ENCODE results near the gene FAP. TPM values are rescaled to one million over a fixed set of nuclear protein-coding genes. Genes with fewer than 3 reads are reported as not detected.

Gene FAP
- total RNA-seq, 2 experiments from 2014 or later = not detected

DNA sequence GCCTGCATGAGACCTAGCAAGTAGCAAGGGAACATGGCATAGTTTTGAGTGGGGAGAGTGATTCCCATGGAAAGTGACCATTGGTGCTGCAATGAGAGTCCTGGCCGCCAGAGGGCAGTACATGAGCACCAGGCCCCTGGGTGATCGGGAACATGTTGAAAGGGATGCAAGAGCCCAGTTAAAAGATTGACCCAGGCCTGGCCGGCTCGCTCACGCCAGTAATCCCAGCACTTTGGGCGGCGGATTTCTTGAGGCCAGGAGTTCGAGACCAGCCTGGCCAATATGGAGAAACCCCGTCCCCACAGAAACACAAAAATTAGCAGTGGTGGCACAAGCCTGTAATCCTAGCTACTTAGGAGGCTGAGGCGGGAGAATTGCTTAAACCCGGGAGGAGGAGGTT is 22.2 kb downstream of the FAP start:
- Mint-ChIP-seq H3K4me1 (no peaks in the 10 kb centered on the region), H3K36me3 (no peaks in the 10 kb centered on the region), H3K4me3 (no peak overlapping the region), H3K9me3 (no peaks in the 10 kb centered on the region), H3K27me3 (peaks cover 22% of the 10 kb centered on the region), H3K27ac (no peak overlapping the region)
- DNase-seq = peak; percentile 52

- Mint-ChIP-seq H3K27ac (no peak overlapping the region), H3K9me3 (no peaks in the 10 kb centered on the region), H3K4me3 (no peak overlapping the region), H3K36me3 (no peaks in the 10 kb centered on the region), H3K4me1 (no peaks in the 10 kb centered on the region), H3K27me3 (peaks cover 22% of the 10 kb centered on the region)
- no peak for DNase-seq
These were observed 22.9 kb downstream of the FAP start for GRCh38 chr2:162220368-162220767.

GRCh38 chr2:162219426-162219825 is 23.8 kb downstream of the FAP start:
- H3K27me3 Mint-ChIP-seq = peaks cover 18% of the 10 kb centered on the region
- no peak overlapping the region for H3K27ac Mint-ChIP-seq
- H3K4me3 Mint-ChIP-seq = no peak overlapping the region
- H3K4me1 Mint-ChIP-seq = no peaks in the 10 kb centered on the region
- no peak for DNase-seq
- H3K9me3 Mint-ChIP-seq = no peaks in the 10 kb centered on the region
- no peaks in the 10 kb centered on the region for H3K36me3 Mint-ChIP-seq

GRCh38 chr2:162217598-162217997 is 25.6 kb downstream of the FAP start:
- no peaks in the 10 kb centered on the region for H3K36me3 Mint-ChIP-seq
- H3K27ac Mint-ChIP-seq = no peak overlapping the region
- H3K9me3 Mint-ChIP-seq = no peaks in the 10 kb centered on the region
- H3K4me3 Mint-ChIP-seq = no peak overlapping the region
- no peaks in the 10 kb centered on the region for H3K4me1 Mint-ChIP-seq
- no peak for DNase-seq
- peaks cover 18% of the 10 kb centered on the region for H3K27me3 Mint-ChIP-seq

DNA sequence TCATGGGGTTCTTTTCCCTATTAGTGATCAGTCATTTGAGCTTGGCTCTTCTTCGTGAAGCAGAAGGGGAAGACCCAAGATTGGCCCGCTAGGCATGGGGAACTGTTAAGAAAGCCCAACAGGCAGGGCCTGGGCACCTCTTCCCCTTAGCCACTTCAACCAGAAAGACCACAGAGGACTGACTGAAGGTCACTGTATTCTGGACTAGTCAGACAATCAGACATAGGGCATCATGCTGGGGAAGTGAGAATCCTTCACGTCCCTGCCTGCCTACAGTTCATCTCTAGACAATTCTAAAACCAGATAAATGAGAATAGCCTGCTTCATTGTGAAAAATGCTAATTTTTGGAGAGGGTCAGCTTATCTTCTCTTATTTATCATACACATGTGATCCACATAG is 28.1 kb downstream of the FAP start:
- peaks cover 7% of the 10 kb centered on the region for H3K27me3 Mint-ChIP-seq
- H3K9me3 Mint-ChIP-seq = no peaks in the 10 kb centered on the region
- H3K36me3 Mint-ChIP-seq = no peaks in the 10 kb centered on the region
- no peaks in the 10 kb centered on the region for H3K4me1 Mint-ChIP-seq
- no peak overlapping the region for H3K4me3 Mint-ChIP-seq
- DNase-seq = no peak
- no peak overlapping the region for H3K27ac Mint-ChIP-seq

DNA sequence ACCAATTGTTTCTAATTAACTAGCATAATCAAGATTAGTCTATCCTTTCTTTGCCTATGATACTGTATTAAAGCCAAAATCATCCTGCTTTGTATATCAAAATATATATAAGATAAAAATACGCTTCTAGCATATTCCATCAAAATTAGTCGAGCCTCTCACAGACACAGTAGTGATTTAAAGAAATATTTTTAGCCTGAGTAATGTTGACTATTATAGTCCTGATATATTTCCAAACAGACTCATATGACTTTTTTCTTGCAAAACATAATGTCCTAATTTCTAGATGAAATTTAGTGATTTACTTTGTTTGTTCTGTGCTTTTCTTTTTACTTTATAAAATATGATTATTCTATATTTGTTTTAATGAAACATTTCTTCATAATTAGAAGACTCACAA is 30.9 kb downstream of the FAP start:
- DNase-seq = no peak
- Mint-ChIP-seq H3K4me3 (no peak overlapping the region), H3K36me3 (no peaks in the 10 kb centered on the region), H3K27me3 (no peaks in the 10 kb centered on the region), H3K9me3 (no peaks in the 10 kb centered on the region), H3K4me1 (no peaks in the 10 kb centered on the region), H3K27ac (no peak overlapping the region)

DNA sequence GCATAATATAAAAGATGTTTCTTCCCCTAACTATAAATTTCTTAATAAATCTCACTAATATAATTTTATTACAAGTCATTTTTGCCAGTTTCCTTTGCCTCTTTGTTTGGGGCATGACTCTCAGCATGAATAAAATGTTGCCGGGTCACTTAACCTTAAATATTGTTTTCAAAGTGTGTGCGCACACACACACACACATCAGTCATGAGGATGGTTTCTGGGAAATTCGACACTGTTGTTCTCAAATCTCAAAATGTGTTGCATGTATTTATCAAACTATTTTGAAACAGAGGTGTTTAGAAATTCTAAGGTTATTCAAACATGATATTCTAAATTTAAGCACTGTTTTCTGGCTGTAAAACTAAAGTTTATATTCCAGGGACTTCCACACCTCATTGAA is 31.5 kb downstream of the FAP start:
- Mint-ChIP-seq H3K27ac (no peak overlapping the region), H3K4me1 (no peaks in the 10 kb centered on the region), H3K27me3 (no peaks in the 10 kb centered on the region), H3K4me3 (no peak overlapping the region), H3K36me3 (no peaks in the 10 kb centered on the region), H3K9me3 (no peaks in the 10 kb centered on the region)
- DNase-seq = no peak

GRCh38 chr2:162210385-162210784 is 32.9 kb downstream of the FAP start:
- no peaks in the 10 kb centered on the region for H3K36me3 Mint-ChIP-seq
- no peaks in the 10 kb centered on the region for H3K27me3 Mint-ChIP-seq
- no peak overlapping the region for H3K27ac Mint-ChIP-seq
- H3K9me3 Mint-ChIP-seq = no peaks in the 10 kb centered on the region
- no peak overlapping the region for H3K4me3 Mint-ChIP-seq
- no peak for DNase-seq
- H3K4me1 Mint-ChIP-seq = no peaks in the 10 kb centered on the region

DNA sequence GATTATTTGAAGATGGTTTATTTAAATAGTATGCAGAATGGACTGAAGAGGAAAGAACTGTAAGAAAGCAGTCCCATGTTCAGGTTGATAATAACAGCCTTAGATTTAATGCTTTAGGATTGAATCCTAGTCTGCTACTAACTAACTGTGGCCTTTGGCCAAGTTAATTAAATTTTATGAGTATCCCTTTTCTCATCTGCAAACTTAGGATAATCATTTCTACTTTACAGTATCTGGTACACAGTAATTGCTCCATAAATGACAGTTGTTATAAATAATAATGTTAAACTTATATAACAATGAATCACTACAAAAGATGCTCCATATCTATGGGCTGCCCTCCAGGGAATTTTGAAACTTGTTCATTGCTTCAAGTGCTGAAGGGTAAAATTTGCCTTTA is 41.0 kb downstream of the FAP start:
- H3K9me3 Mint-ChIP-seq = no peaks in the 10 kb centered on the region
- H3K27me3 Mint-ChIP-seq = peaks cover 9% of the 10 kb centered on the region
- H3K4me1 Mint-ChIP-seq = no peaks in the 10 kb centered on the region

GRCh38 chr2:162200636-162201035 is 42.6 kb downstream of the FAP start:
- Mint-ChIP-seq H3K4me1 (no peaks in the 10 kb centered on the region), H3K4me3 (no peak overlapping the region), H3K27ac (no peak overlapping the region), H3K9me3 (no peaks in the 10 kb centered on the region), H3K27me3 (peaks cover 9% of the 10 kb centered on the region), H3K36me3 (no peaks in the 10 kb centered on the region)
- DNase-seq = no peak

More for the DNA sequence above, 41.0 kb downstream of the FAP start:
- Mint-ChIP-seq H3K27ac (no peak overlapping the region), H3K36me3 (no peaks in the 10 kb centered on the region), H3K4me3 (no peak overlapping the region)
- no peak for DNase-seq

- no peaks in the 10 kb centered on the region for H3K4me1 Mint-ChIP-seq
- no peak for DNase-seq
- no peaks in the 10 kb centered on the region for H3K9me3 Mint-ChIP-seq
- H3K36me3 Mint-ChIP-seq = no peaks in the 10 kb centered on the region
- H3K27ac Mint-ChIP-seq = no peak overlapping the region
- H3K4me3 Mint-ChIP-seq = no peak overlapping the region
- peaks cover 13% of the 10 kb centered on the region for H3K27me3 Mint-ChIP-seq
These were observed 43.3 kb downstream of the FAP start for GRCh38 chr2:162199913-162200312.

DNA sequence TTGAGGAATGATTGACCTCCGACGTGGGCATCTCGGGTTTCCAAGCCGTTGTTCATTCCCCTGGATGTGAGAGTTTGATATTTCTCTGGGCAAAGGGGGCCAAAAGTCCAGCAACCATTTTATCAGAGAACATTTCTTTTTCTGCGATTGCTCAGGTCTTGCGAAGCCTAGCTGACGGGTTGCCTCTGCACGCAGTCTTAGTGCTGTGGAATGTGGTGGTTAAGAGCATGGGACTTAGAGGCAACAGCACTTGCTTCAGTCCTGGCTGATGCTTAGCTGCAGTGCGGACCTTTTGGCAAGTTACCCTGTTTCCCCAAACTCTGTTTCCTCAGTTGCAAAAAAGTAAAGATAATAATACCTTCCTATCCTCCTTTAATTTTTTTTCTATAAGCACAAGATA is 45.0 kb downstream of the FAP start:
- H3K27me3 Mint-ChIP-seq = peaks cover 16% of the 10 kb centered on the region
- H3K4me3 Mint-ChIP-seq = no peak overlapping the region
- H3K9me3 Mint-ChIP-seq = no peaks in the 10 kb centered on the region
- no peak overlapping the region for H3K27ac Mint-ChIP-seq
- DNase-seq = no peak
- no peaks in the 10 kb centered on the region for H3K4me1 Mint-ChIP-seq
- H3K36me3 Mint-ChIP-seq = no peaks in the 10 kb centered on the region

DNA sequence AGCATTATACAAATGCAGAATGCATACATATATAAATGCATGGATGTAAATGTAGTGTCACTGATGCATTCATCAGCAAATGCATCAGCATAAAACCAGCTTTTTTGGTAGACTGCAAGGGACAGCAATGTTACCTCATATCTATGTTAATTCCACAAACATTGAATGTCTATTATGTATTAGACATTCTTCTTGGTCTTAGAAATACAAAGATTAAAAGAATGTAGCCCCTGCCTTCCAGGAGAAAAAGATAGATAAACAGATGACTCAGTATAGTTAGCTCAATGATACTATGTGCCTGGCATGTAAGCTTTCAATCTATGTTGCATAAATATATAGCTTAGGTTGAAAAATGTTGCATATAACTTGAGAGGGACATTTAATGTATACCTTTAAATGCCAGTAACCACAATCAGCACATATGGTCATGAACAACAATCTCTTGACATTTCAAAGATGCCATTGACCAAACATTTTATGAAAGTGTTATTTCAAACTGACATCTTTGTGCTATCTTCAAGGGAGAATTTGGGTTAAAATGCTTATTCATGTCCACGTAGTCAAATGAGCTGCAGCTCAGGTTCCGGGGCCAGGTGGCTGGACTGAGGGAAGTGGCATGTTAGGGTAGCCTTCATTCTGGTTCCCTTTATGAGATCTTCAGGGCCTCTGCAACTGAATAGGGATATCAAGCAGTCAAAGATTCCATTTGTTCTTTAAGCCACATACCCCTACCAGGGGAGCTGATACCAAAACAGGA is 46.0 kb downstream of the FAP start:
- Mint-ChIP-seq H3K4me1 (no peaks in the 10 kb centered on the region), H3K36me3 (no peaks in the 10 kb centered on the region), H3K27me3 (peaks cover 26% of the 10 kb centered on the region), H3K27ac (no peak overlapping the region), H3K9me3 (no peaks in the 10 kb centered on the region), H3K4me3 (no peak overlapping the region)
- DNase-seq = no peak

DNA sequence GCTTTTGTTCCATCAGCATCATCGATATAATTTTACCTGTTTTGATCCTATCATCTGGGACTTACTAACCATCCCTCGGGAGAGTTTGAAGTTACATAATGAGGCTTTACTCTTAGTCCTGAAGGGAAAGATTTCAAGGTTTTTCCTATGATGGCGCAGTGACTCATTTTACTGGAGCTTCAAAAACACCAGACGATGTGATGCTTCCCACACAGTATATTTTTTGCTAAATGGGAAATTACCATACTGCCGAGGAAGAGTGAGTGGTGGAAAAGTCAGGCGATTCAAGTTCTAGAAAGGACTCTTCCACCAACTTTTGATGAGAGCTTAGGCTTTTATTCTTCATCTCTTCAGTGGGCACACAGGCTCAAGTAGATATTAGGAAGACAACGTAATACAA is 46.6 kb downstream of the FAP start:
- no peaks in the 10 kb centered on the region for H3K36me3 Mint-ChIP-seq
- no peaks in the 10 kb centered on the region for H3K4me1 Mint-ChIP-seq
- no peak for DNase-seq
- H3K27me3 Mint-ChIP-seq = peaks cover 32% of the 10 kb centered on the region
- no peak overlapping the region for H3K27ac Mint-ChIP-seq
- no peaks in the 10 kb centered on the region for H3K9me3 Mint-ChIP-seq
- H3K4me3 Mint-ChIP-seq = no peak overlapping the region

DNA sequence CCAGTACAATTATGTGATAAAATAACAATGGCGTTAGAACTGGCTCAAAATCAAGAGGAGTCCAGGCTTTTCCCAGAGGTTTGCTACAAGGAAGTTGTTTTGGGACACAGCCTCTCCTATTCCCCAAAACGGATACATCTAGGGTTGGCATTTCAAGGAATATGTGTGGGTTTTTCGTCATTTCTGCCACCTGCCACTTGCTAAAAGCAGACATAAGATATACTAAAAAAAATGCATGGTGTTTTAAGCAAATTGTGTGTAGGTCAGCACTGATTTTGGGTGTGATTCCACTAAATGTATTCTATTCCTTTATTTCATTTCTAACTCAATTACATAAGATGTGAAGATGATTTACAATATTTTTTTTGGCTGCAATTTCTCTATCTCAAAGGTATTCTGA is 54.8 kb downstream of the FAP start:
- Mint-ChIP-seq H3K4me3 (no peak overlapping the region), H3K36me3 (no peaks in the 10 kb centered on the region), H3K27ac (no peak overlapping the region), H3K4me1 (peaks cover 4% of the 10 kb centered on the region), H3K9me3 (no peaks in the 10 kb centered on the region), H3K27me3 (peaks cover 25% of the 10 kb centered on the region)
- DNase-seq = no peak

- Mint-ChIP-seq H3K27ac (no peak overlapping the region), H3K4me3 (no peak overlapping the region), H3K4me1 (peaks cover 4% of the 10 kb centered on the region), H3K9me3 (no peaks in the 10 kb centered on the region), H3K36me3 (no peaks in the 10 kb centered on the region), H3K27me3 (peaks cover 2% of the 10 kb centered on the region)
- DNase-seq = no peak
These were observed 57.6 kb downstream of the FAP start for GRCh38 chr2:162185541-162186232.
